Activated T-cell treated with anti-CD3 and anti-CD28 coated beads, Interleukin-2, amount 50 U/mL, for 4 hours (primary cell): ENCODE data around the gene GLIS2. TPM values are rescaled to one million over a fixed set of nuclear protein-coding genes. Genes with fewer than 3 reads are reported as not detected.

Experiments used
- ATAC-seq, 2 donors: fragments of 200-7000 bp; cut with Tn5 transposase; one replicate each; pipeline ENCODE4 v1.10.0; 2021
- DNase-seq: peaks from one replicate; pipeline ENCODE4 v3.0.0-alpha.2; 2020
- H3K27me3 Mint-ChIP-seq: one replicate; pipeline ENCODE4 v1.8.0; 2021; ENCODE audit warnings: low read depth, mixed read lengths
- H3K36me3 Mint-ChIP-seq: one replicate; pipeline ENCODE4 v1.8.0; 2022; ENCODE audit warnings: mixed read lengths; ENCODE audit not compliant: insufficient read depth
- H3K4me1 Mint-ChIP-seq: one replicate; pipeline ENCODE4 v1.8.0; 2021; ENCODE audit warnings: low read depth, mixed read lengths
- H3K4me3 Mint-ChIP-seq: one replicate; pipeline ENCODE4 v1.8.0; 2021; ENCODE audit warnings: mild to moderate bottlenecking, moderate library complexity, mixed read lengths
- H3K9me3 Mint-ChIP-seq: one replicate; pipeline ENCODE4 v1.8.0; 2021; ENCODE audit warnings: mixed read lengths
- total RNA-seq, 3 donors: library from RNA; stranded (reverse); gene quantifications; one replicate each; pipeline ENCODE4 v1.2.1, GENCODE V29; 2021

GLIS2 gene
- under 1 TPM; 0.11 to 0.19 (median 0.13) TPM for total RNA-seq

GRCh38 chr16:4315186-4316107 is at the start of gene GLIS2:
GLIS2 (plus strand) TSS chr16:4316067; CDS start chr16:4332281, 16,214 bp downstream.
- Mint-ChIP-seq H3K9me3 (no peaks in the 10 kb centered on the region), H3K27me3 (peaks cover 15% of the 10 kb centered on the region), H3K4me1 (peaks cover 12% of the 10 kb centered on the region), H3K36me3 (no peaks in the 10 kb centered on the region), H3K4me3 (peak within 1 kb of the TSS; percentile 85)
- ATAC-seq (peak; percentile 37 to 39), DNase-seq (no peak)

- Mint-ChIP-seq H3K4me1 (peaks cover 8% of the 10 kb centered on the region), H3K27me3 (no peaks in the 10 kb centered on the region), H3K4me3 (no peak overlapping the region), H3K9me3 (no peaks in the 10 kb centered on the region), H3K36me3 (peaks cover 14% of the 10 kb centered on the region)
- DNase-seq (no peak), ATAC-seq (no peak)
Observed at GRCh38 chr16:4266372-4266771, 49.5 kb upstream of the GLIS2 start.

- Mint-ChIP-seq H3K4me1 (peaks cover 6% of the 10 kb centered on the region), H3K27me3 (no peaks in the 10 kb centered on the region), H3K4me3 (peak overlapping the region; percentile 92), H3K9me3 (no peaks in the 10 kb centered on the region), H3K36me3 (peaks cover 4% of the 10 kb centered on the region)
- DNase-seq (no peak), ATAC-seq (no peak)
Observed at GRCh38 chr16:4270091-4270490, 45.8 kb upstream of the GLIS2 start.

- no peaks in the 10 kb centered on the region for H3K27me3 Mint-ChIP-seq
- H3K36me3 Mint-ChIP-seq: peaks cover 4% of the 10 kb centered on the region
- peak overlapping the region; percentile 92 for H3K4me3 Mint-ChIP-seq
- DNase-seq: no peak
- peaks cover 6% of the 10 kb centered on the region for H3K4me1 Mint-ChIP-seq
- no peak for ATAC-seq
- no peaks in the 10 kb centered on the region for H3K9me3 Mint-ChIP-seq
Observed at GRCh38 chr16:4270595-4270994, 45.3 kb upstream of the GLIS2 start.

GRCh38 chr16:4271176-4272113 is 44.4 kb upstream of the GLIS2 start:
- peak overlapping the region; percentile 92 for H3K4me3 Mint-ChIP-seq
- peaks cover 3% of the 10 kb centered on the region for H3K4me1 Mint-ChIP-seq
- H3K27me3 Mint-ChIP-seq: no peaks in the 10 kb centered on the region
- H3K36me3 Mint-ChIP-seq: no peaks in the 10 kb centered on the region
- ATAC-seq: peak; percentile 82 to 85
- no peaks in the 10 kb centered on the region for H3K9me3 Mint-ChIP-seq
- DNase-seq: peak; percentile 86

GRCh38 chr16:4272114-4272956 is 43.5 kb upstream of the GLIS2 start:
- ATAC-seq: peak; percentile 20 to 32
- no peaks in the 10 kb centered on the region for H3K27me3 Mint-ChIP-seq

GRCh38 chr16:4273858-4274311 is 42.0 kb upstream of the GLIS2 start:
- Mint-ChIP-seq H3K4me3 (peak overlapping the region; percentile 79), H3K4me1 (peaks cover 3% of the 10 kb centered on the region), H3K36me3 (no peaks in the 10 kb centered on the region), H3K27me3 (no peaks in the 10 kb centered on the region), H3K9me3 (no peaks in the 10 kb centered on the region)
- ATAC-seq (peak; percentile 2 to 5), DNase-seq (peak; percentile 49)

More at GRCh38 chr16:4272114-4272956, 43.5 kb upstream of the GLIS2 start:
- no peaks in the 10 kb centered on the region for H3K9me3 Mint-ChIP-seq
- peaks cover 3% of the 10 kb centered on the region for H3K4me1 Mint-ChIP-seq
- peak; percentile 34 for DNase-seq
- H3K36me3 Mint-ChIP-seq: no peaks in the 10 kb centered on the region
- H3K4me3 Mint-ChIP-seq: peak overlapping the region; percentile 92

GRCh38 chr16:4275861-4276260 is 40.0 kb upstream of the GLIS2 start:
- no peaks in the 10 kb centered on the region for H3K27me3 Mint-ChIP-seq
- H3K4me3 Mint-ChIP-seq: no peak overlapping the region
- no peaks in the 10 kb centered on the region for H3K9me3 Mint-ChIP-seq
- DNase-seq: no peak
- no peak for ATAC-seq
- no peaks in the 10 kb centered on the region for H3K36me3 Mint-ChIP-seq
- H3K4me1 Mint-ChIP-seq: no peaks in the 10 kb centered on the region

- no peaks in the 10 kb centered on the region for H3K27me3 Mint-ChIP-seq
Observed at GRCh38 chr16:4277987-4278513, 37.8 kb upstream of the GLIS2 start.

GRCh38 chr16:4280625-4281024 is 35.2 kb upstream of the GLIS2 start:
- Mint-ChIP-seq H3K27me3 (peaks cover 8% of the 10 kb centered on the region), H3K4me3 (no peak overlapping the region), H3K4me1 (no peaks in the 10 kb centered on the region), H3K36me3 (no peaks in the 10 kb centered on the region), H3K9me3 (no peaks in the 10 kb centered on the region)
- no peak for ATAC-seq
- no peak for DNase-seq

More at GRCh38 chr16:4277987-4278513, 37.8 kb upstream of the GLIS2 start:
- DNase-seq (no peak), ATAC-seq (no peak)
- Mint-ChIP-seq H3K36me3 (no peaks in the 10 kb centered on the region), H3K4me1 (no peaks in the 10 kb centered on the region), H3K4me3 (no peak overlapping the region), H3K9me3 (no peaks in the 10 kb centered on the region)

GRCh38 chr16:4283441-4283840 is 32.4 kb upstream of the GLIS2 start:
- Mint-ChIP-seq H3K9me3 (no peaks in the 10 kb centered on the region), H3K36me3 (no peaks in the 10 kb centered on the region), H3K27me3 (peaks cover 11% of the 10 kb centered on the region), H3K4me3 (no peak overlapping the region), H3K4me1 (peaks cover 6% of the 10 kb centered on the region)
- ATAC-seq (no peak), DNase-seq (no peak)

GRCh38 chr16:4283939-4284338 is 31.9 kb upstream of the GLIS2 start:
- no peak for DNase-seq
- no peaks in the 10 kb centered on the region for H3K9me3 Mint-ChIP-seq
- peaks cover 11% of the 10 kb centered on the region for H3K27me3 Mint-ChIP-seq
- ATAC-seq: no peak
- H3K4me1 Mint-ChIP-seq: peaks cover 8% of the 10 kb centered on the region
- H3K4me3 Mint-ChIP-seq: no peak overlapping the region
- H3K36me3 Mint-ChIP-seq: no peaks in the 10 kb centered on the region

- Mint-ChIP-seq H3K36me3 (no peaks in the 10 kb centered on the region), H3K9me3 (no peaks in the 10 kb centered on the region), H3K27me3 (peaks cover 11% of the 10 kb centered on the region), H3K4me1 (peaks cover 8% of the 10 kb centered on the region), H3K4me3 (no peak overlapping the region)
- no peak for DNase-seq
- no peak for ATAC-seq
Observed at GRCh38 chr16:4285167-4285566, 30.7 kb upstream of the GLIS2 start.
